AG04450 (cell line): Measurements from ENCODE around the gene CDKN1C. TPM values are rescaled to one million over a fixed set of nuclear protein-coding genes. Genes with fewer than 3 reads are reported as not detected.

Experiments
- CTCF ChIA-PET: fragments of 300-600, 350-600 bp; formaldehyde crosslinking; extraction: SDS; loops from one replicate; lab custom pipeline; 2022; ENCODE audit warnings: antibody characterized with exemption, inconsistent platforms; lab: Charles Lee
- POLR2A ChIA-PET: fragments of 350-600 bp; formaldehyde crosslinking; extraction: SDS; loops from one replicate; lab custom pipeline; 2021; ENCODE audit warnings: antibody characterized with exemption, inconsistent platforms; lab: Yijun Ruan, JAX
- DNase-seq: peaks from one replicate; pipeline ENCODE4 v3.0.0-alpha.2; 2011; ENCODE audit warnings: low read depth, low spot score
- H3K27ac ChIP-seq: one replicate; pipeline ENCODE4 v1.5.1; 2012; ENCODE audit warnings: low read depth, low read length, control low read depth
- H3K27me3 ChIP-seq: one replicate; pipeline ENCODE4 v1.6.0; 2012; ENCODE audit warnings: low read length; ENCODE audit not compliant: control insufficient read depth, insufficient read depth
- H3K4me3 ChIP-seq: 2 replicates; pipeline ENCODE4 v1.5.1; 2011; ENCODE audit warnings: mild to moderate bottlenecking, low read depth, low read length, control low read depth
- H3K9me3 ChIP-seq: 2 replicates; pipeline ENCODE4 v1.5.1; 2012; ENCODE audit warnings: low read length; ENCODE audit not compliant: control insufficient read depth, insufficient read depth
- CTCF ChIP-seq: IDR thresholded peaks from 2 replicates; pipeline ENCODE4 v1.5.1; 2011; ENCODE audit warnings: low read depth, low read length, control low read depth, inconsistent platforms
- polyA plus RNA-seq: library from polyadenylated mRNA; depleted of rRNA; stranded (reverse); fragments of >200 nt; gene quantifications from 2 replicates; pipeline ENCODE4 v1.2.3, GENCODE V29; 2011

The CDKN1C gene
- polyA plus RNA-seq, 1 experiment, result 8.1 TPM

GRCh38 chr11:2920343-2920742, 34.8 kb upstream of the CDKN1C start:
- Histone ChIP-seq H3K4me3 (no peak overlapping the region), H3K27me3 (no peaks in the 10 kb centered on the region), H3K9me3 (no peaks in the 10 kb centered on the region; the same call in 1 of the 2 replicates), H3K27ac (no peak overlapping the region)
- DNase-seq, result no peak
- TF ChIP-seq CTCF, result no peak
- CTCF ChIA-PET, result no interaction called here
- POLR2A ChIA-PET, result interaction anchor here (0.7 to 3.7 kb wide), 3 partner anchors 9 to 811 kb away, joined by 3 to 21 read pairs (median 3); partner anchors contain the start of gene PHLDA2

GRCh38 chr11:2919837-2920236, 34.3 kb upstream of the CDKN1C start:
- TF ChIP-seq CTCF, result no peak
- POLR2A ChIA-PET, result interaction anchor here (3.7 kb wide), 1 partner anchor 9 kb away, joined by 21 read pairs; the partner anchor contains the start of gene PHLDA2
- DNase-seq, result no peak
- no peak overlapping the region for H3K4me3 ChIP-seq
- no peaks in the 10 kb centered on the region; the same call in 1 of the 2 replicates for H3K9me3 ChIP-seq
- CTCF ChIA-PET, result no interaction called here
- no peaks in the 10 kb centered on the region for H3K27me3 ChIP-seq
- H3K27ac ChIP-seq, result no peak overlapping the region

GRCh38 chr11:2919188-2919587, 33.6 kb upstream of the CDKN1C start:
- TF ChIP-seq CTCF, result no peak
- DNase-seq, result no peak
- Histone ChIP-seq H3K27ac (no peak overlapping the region), H3K27me3 (no peaks in the 10 kb centered on the region), H3K9me3 (no peaks in the 10 kb centered on the region; the same call in 1 of the 2 replicates), H3K4me3 (no peak overlapping the region)
- POLR2A ChIA-PET, result interaction anchor here (3.7 kb wide), 1 partner anchor 10 kb away, joined by 21 read pairs; the partner anchor contains the start of gene PHLDA2
- CTCF ChIA-PET, result no interaction called here

- no peak for DNase-seq
- CTCF ChIA-PET, result no interaction called here
These were observed 32.4 kb upstream of the CDKN1C start for GRCh38 chr11:2917842-2918490.

More at GRCh38 chr11:2917842-2918490, 32.4 kb upstream of the CDKN1C start:
- no peak for TF ChIP-seq CTCF
- POLR2A ChIA-PET, result interaction anchor here (3.7 kb wide), 1 partner anchor 11 kb away, joined by 21 read pairs; the partner anchor contains the start of gene PHLDA2
- no peaks in the 10 kb centered on the region; the same call in 1 of the 2 replicates for H3K9me3 ChIP-seq
- H3K27ac ChIP-seq, result no peak overlapping the region
- H3K27me3 ChIP-seq, result no peaks in the 10 kb centered on the region
- no peak overlapping the region for H3K4me3 ChIP-seq
